WI38 (cell line): ENCODE results near the gene COL6A1.

Experiments
- H3K4me3 ChIP-seq: 2 replicates; pipeline ENCODE4 v1.5.1; 2011; ENCODE audit warnings: low read depth, mild to moderate bottlenecking, control low read depth, low read length
- CTCF ChIP-seq: IDR thresholded peaks from 2 replicates; pipeline ENCODE4 v1.5.1; 2012; ENCODE audit warnings: low read depth, mild to moderate bottlenecking, control low read depth, low read length

Gene COL6A1

GRCh38 chr21:45998871-45999580, 17.5 kb downstream of the COL6A1 start:
- no peak for TF ChIP-seq CTCF
- H3K4me3 ChIP-seq: no peak overlapping the region

- no peak for TF ChIP-seq CTCF
- no peak overlapping the region for H3K4me3 ChIP-seq
Observed at GRCh38 chr21:45999581-46000181, 18.1 kb downstream of the COL6A1 start.

- H3K4me3 ChIP-seq: no peak overlapping the region
- TF ChIP-seq CTCF: no peak
Observed at GRCh38 chr21:46000182-46000730, 18.7 kb downstream of the COL6A1 start.

GRCh38 chr21:46000731-46001641, 19.4 kb downstream of the COL6A1 start:
- no peak for TF ChIP-seq CTCF
- H3K4me3 ChIP-seq: no peak overlapping the region

- TF ChIP-seq CTCF: no peak
- no peak overlapping the region for H3K4me3 ChIP-seq
Observed at GRCh38 chr21:46001821-46002681, 20.5 kb downstream of the COL6A1 start.

- TF ChIP-seq CTCF: no peak
- no peak overlapping the region for H3K4me3 ChIP-seq
Observed at GRCh38 chr21:46002841-46003574, 21.4 kb downstream of the COL6A1 start.
